SK-N-DZ (cell line): ENCODE data around the gene GRIA4.
"Not testable (repeated sequence)": the region's sequence is repeated elsewhere in the genome, so short reads cannot be mapped to it uniquely, and the experiment has no call there.

Experiments
- DNase-seq: peaks from one replicate; pipeline ENCODE4 v3.0.0-alpha.2; 2015; ENCODE audit warnings: low spot score
- small RNA-seq, 2 experiments: library from RNA; depleted of rRNA; stranded (forward); fragments of <200 nt; gene quantifications; one replicate each; pipeline ENCODE3, GENCODE V24; 2014

The GRIA4 gene

DNA sequence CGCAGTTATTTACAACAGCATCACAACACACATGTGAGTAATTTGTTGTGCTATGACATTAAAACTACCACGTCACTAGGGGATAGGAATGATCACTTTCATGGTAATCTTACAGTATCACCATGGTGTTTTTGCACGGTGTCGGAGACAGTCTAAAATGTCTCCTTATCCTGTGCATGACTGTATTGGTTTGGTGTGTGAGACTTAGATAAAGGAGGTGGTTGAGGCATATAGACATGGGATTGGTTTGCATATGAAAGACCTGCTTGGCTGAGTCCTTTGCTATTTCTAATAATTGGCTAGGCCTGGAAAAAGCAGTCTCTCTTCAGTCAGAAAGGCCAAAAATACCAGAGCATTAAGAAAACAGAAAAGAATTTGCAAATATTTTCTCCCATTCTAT is 382.0 kb downstream of the GRIA4 start:
- DNase-seq = no peak

DNA sequence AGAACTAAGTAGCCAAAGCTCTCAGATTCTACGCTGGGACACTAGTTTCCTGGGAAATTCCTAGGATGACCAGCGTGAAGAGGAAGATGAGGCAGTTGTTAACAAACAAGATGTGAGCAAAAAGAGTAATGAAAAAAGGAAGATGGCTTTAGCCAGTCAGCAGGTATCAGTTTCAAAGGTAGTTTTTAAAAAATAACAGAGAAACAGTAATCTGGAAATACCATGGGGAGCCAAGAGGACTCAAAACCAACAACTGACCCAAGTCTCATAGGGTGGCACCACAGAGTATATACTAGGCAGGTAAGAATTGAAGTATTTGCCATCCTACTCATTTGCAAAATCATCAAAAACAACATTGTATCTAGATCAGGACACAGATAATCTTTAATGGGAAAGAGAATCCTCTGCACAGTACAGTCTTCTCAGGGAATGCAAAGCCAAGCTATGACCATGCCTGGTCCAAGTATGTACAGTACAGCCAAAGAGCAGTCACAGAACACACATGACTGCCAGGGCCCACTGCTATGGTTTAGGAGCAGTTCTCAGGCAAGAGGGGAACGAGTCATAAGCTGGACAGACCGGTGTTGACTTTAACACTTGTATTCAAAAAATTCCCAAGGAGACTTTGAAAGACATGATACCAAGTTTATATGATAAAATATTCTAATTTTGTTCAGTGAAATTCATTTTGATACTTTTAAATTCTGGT is 391.6 kb downstream of the GRIA4 start:
- no peak for DNase-seq

DNA sequence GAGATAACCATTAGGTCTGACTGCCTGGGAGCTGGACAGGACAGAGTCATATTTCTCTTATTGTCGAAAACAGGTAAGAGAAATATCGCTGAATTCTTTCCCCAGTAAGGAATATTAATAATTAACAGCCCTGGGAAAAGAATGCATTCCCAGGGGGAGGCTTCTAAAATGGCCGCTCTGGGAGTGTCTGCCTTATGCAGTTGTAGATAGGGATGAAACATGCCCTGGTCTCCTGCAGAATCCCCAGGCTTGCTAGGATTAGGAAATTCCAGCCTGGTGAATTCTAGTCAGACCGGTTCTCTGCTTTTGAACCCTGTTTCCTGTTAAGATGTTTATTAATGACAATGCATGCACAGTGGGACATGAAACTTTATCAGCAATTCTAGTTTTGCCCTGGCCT is 393.2 kb downstream of the GRIA4 start:
- not testable (repeated sequence) for DNase-seq

DNA sequence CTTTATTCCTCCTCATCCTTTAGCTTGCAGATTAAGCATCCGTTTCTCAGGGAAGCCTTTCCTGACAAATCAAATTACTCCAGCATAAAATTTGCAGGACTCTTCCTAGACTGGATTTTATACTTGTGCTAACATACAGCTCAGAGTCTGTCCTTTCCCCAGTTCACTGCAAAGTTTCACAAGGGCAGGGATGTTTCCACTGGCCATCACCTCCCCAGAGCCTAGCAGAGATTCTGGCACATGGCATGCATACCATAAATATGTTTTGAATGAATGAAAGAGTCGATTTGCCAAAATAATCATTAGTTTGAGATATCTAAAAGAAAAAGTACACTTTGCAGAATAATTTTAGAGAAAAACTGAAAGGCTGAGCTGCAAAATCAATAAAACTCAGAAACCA is 401.6 kb downstream of the GRIA4 start:
- no peak for DNase-seq

DNA sequence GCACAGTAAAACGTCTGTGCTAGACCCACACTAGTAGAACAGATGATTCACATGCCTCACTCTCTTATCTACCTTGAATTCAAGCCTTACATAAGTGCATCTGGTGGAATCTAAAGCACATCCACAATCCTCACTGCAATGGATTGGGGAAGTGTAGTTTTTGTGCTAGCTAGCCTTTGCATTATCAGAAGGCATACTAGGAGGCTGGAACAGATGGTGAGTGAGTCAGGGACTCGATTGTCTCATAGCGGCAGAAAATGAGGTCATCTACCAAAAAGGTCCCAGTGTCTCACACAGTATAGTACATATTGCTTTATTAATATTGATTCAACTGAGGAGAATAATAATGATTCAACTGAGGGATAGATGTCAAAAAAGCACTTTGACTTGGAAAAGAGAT is 402.9 kb downstream of the GRIA4 start:
- no peak for DNase-seq

DNA sequence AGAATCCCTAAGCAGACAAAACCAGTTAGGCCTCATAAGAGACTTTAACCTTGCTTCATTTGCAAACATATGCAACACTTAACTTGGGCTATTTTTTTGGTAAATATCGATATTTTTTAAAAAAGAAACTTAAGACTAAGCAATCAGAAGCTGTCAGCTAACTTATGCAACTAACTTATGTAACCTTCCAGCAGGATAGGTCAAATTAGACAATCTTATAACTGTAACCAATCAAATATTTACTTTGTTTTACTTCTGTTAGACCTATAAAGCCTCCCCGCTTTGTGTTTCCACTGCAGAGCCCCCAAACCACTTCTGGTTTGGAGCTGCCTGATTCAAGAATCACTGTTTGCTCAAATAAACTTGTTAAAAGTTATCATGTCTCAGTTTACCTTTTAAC is 404.2 kb downstream of the GRIA4 start:
- DNase-seq = no peak

DNA sequence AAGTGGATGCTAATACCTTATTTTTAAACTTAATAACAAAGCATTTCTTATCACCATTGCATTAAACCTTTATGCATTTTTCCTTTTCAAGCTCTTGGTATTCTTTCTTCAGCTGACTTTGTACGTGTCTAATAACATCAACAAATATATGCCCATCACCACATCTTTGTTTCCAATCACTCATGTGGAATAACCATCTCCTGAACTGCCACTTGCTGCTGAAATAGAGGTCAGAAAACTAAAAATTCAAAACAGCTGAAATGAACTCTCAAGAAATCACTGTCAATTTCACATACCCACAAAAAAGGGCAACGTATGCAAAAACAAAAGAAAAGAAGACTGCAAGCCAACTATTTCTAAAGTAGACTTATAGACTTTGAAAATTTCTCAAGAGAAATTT is 404.7 kb downstream of the GRIA4 start:
- no peak for DNase-seq

DNA sequence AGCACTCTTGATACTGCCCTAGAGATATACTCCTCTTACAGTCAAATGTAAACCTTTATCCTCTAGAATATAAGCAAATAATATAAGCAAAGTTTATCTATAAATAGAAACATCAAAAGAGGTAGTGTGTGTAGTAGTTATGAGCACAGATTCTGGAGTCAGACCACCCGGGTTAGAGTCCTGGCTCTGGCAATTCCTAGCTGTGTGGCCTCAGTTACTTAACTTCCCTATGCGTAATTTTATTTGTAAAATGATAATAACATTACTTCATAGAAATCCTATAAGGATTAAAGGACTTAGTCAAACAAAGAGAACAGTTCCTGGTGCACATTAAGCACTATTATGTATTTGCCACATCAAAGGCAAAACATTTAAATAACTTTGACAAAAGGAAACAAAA is 405.2 kb downstream of the GRIA4 start:
- no peak for DNase-seq

DNA sequence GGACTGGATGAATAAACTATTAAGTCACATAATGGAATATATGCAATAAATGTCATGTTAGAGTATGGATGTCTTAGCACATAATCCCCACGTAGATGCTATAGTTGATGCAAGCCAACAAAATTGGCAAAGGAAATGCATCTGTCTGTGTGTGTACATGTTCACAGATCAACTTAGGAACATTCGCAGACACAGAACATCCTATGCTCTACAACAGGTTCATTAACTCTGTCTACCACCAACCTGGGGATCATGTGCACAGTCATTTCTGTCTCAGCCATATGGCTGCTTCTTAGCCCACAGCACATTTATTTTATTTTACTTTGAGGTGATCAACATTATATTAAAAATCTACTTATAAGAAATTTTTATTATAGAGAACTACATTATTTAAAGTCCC is 407.2 kb downstream of the GRIA4 start:
- no peak for DNase-seq

DNA sequence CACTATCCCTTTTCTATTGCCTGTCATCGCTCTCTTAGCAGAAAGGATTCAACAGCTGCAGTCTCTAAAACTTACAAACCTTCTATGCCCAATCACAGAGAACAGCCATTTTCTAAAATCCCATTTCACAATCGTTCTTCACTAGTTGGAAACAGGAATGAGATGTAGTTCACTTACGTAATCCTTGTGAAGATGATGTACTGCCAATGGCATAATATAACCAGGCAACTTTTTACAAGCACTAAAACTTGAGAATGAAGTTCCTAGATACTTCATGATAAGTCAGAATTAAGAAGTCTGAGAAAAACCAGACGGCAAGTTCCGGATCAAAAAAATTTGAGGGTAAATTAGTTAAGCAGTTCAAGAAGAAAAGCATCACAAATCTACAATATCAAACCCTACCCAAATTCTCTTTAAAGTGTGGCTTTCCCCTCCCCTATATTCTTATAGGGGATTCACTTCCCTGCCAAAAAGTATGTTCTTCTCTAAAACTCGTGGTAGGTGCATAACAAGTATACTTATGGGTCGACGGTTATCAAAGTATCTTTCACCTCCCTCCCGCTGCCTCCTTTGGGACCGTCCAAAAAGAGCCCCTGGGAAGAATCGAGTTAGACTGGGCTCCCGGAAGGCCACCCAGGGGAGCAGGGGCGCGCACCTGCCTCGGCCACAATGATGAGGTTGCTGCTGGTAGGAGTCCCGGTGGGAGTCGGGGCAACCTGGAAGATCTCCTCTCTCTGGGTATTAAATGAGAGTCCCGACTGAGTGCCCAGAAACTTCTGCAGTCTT is 411.5 kb downstream of the GRIA4 start:
- no peak for DNase-seq

DNA sequence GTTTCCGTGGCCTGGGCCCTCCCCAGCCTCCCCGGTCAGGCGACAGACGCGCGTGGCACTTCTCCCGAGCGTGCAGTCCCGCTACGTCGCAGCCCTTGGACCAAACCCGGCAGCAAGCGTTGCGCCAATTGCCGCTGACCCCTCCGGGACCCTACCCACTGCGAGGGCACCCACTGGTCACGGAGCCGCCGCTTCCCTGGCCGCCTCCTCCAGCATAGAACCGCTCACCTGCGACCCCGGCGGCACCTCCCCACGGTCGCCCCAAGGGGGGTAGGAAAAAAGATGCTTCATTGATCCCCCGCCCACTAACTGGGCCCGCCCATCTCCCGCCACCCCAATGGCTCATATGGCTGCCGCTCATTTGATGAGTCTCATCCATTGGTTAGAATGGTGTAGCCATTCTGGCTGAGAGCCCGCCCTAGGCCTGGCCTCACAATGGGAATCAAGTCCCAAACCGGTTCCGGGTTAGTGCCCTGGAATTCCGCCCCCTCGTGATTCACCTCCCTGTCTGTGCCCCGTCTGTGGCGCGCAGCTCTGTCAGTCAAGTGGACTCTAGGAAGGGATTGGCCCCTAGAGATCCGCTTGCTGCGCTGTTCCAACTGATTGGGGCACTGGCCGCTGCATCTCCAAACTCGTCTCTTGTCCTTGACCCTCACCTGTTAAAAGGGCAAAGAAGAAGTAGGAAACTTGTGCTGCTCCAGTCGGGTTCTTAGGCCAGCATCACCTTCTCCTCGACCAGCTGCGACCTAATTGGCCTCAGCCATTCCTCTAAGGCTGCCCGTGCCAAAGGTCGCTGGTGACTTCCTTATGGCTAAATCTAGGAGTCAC is 412.3 kb downstream of the GRIA4 start, which contains the start of gene MSANTD4:
Gene MSANTD4 (minus strand): TSS at position 274 of the 828 bp plus-strand sequence. CDS start 11,323 bp downstream, outside the sequence.
- peak; percentile 97 for DNase-seq

DNA sequence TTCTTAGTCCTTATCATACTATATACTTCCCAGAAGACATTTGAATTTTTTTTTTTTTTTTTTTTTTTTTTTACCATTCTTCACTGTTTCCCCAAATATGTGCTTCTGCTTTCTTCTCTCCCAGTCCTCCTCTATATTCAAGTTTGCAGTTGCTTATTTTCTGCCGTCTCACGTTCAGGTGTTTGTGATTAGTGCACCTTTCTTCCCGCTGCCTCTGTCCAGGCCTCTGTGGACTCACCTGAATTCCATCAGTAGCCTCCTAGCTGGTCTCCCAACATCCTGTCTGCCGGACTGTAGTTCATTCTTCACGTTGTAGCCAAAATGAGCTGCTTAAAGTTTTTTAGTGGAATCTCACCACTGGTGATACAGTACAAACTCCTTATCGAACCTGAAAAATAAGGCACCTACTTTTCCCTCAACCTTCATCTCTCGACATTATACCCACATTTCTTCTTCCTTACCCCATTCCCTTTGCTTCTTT is 413.0 kb downstream of the GRIA4 start:
- DNase-seq = no peak

DNA sequence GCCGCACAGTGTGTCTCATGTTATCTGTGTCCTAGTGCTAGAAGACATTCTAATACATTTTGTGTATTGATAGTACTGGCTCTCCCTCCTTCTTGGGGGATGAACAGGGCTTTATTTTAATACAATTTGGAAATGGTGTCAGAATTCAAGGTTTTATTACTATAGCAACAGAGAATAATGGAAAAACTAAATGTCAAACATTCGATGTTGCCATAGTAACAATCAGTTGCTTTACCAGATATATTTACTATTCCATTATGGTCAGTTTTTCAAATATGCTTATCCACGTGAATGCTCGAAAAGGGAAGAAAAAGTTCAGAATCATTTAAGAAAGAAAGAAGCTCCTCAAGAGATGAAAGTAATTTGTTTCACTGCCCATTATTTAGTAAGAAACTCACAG is 420.7 kb downstream of the GRIA4 start:
- no peak for DNase-seq

DNA sequence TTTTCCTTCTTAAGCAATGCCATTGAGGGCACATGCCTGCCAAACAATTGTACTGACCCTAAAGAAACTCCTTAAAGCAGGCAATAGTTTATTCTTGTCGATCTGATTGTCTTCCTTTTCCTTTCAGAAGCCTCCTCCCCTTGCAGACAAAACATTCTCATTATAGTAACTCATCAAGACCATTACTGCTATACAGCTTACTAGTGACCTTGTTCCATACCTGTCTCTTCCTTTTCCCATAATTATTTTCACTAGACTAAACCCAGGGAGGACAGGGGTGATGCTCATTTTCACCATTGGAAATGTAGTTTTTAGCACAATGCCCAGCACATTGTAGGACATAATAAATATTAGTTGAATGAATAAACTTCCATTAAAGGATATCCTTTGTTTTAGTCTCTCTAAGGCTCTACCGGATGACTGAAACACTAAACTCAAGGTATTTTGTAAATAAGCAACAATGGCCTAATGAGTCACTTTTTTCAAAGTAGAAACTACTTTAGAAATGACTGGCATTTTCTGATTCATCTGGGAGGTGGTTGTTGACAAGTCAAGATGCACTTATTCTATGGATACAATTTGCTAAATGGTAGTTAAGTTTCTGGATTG is 421.4 kb downstream of the GRIA4 start:
- DNase-seq = no peak

Small RNA genes lying within 50 kb of the gene (small RNA-seq; reads per million reads assigned to genes)
- gene RNU4-55P (0 reads per million in 2 experiments), gene RNU6-277P (0 reads per million in 2 experiments)
